ENCODE results near the gene PPM1H. TPM values are rescaled to one million over a fixed set of nuclear protein-coding genes. Genes with fewer than 3 reads are reported as not detected.

The PPM1H gene
- total and polyA plus RNA-seq, 2 of the 8 experiments (the other 6 are each of a cell fraction or from before 2014, with no cell fraction given): 16.4 to 36.1 TPM

GRCh38 chr12:62676521-62677307 is 258.2 kb downstream of the PPM1H start:
- WGBS, 2 experiments (ENCODE audit: extremely low coverage in 1 of 2, insufficient coverage in 1 of 2, insufficient read length in 1 of 2, insufficient replicate concordance in 2 of 2, low coverage in 1 of 2, low lambda C conversion rate in 2 of 2, missing lambda C conversion rate in 1 of 2): 97% methylated on average over 11 of the region's 11 CpGs; no CpG with 5 or more reads in 1 of the 2 experiments
- TF ChIP-seq RFX5 (IDR thresholded peaks at IDR 0.05; ENCODE audit: borderline replicate concordance, low read depth, low read length): no peak
- no peak for TF ChIP-seq POU5F1 (IDR thresholded peaks at IDR 0.05; ENCODE audit: low read depth, low read length)
- no peak for TF ChIP-seq POLR2A (IDR thresholded peaks at IDR 0.05; ENCODE audit: control extremely low read depth in 1 of 2, low read depth in 2 of 2, low read length in 2 of 2)
- TF ChIP-seq SIX5 (IDR thresholded peaks at IDR 0.05; ENCODE audit: low read depth, low read length): no peak
- TF ChIP-seq BACH1 (IDR thresholded peaks at IDR 0.05; ENCODE audit: low read length): no peak
- no peak for TF ChIP-seq TAF7 (optimal IDR thresholded peaks at IDR 0.05; ENCODE audit: borderline replicate concordance, low read depth, low read length)
- no peak for TF ChIP-seq ASH2L (IDR thresholded peaks at IDR 0.05; ENCODE audit: low read length)
- TF ChIP-seq EGR1 (IDR thresholded peaks at IDR 0.05; ENCODE audit: borderline replicate concordance, low read depth, low read length): no peak
- no peak for TF ChIP-seq KDM4A (IDR thresholded peaks at IDR 0.05; ENCODE audit: low read depth, low read length, severe bottlenecking)
- no peak for TF ChIP-seq RNF2 (IDR thresholded peaks at IDR 0.05; ENCODE audit: borderline replicate concordance, low read depth, low read length, missing control alignments, poor library complexity, severe bottlenecking)
- TF ChIP-seq TAF1 (IDR thresholded peaks at IDR 0.05; ENCODE audit: low read depth, low read length): no peak
- TF ChIP-seq KDM1A (IDR thresholded peaks at IDR 0.05; ENCODE audit: borderline replicate concordance, low read length): no peak
- no peak for TF ChIP-seq POLR2AphosphoS5 (IDR thresholded peaks at IDR 0.05; ENCODE audit: low read depth, low read length)

More at GRCh38 chr12:62676521-62677307, 258.2 kb downstream of the PPM1H start:
- Histone ChIP-seq H3K79me2 (ENCODE audit: control insufficient read depth in 1 of 2, insufficient read depth in 2 of 2, low read length in 2 of 2) (no peaks in the 10 kb centered on the region), H3K23ac (ENCODE audit: insufficient read length) (no peak overlapping the region), H3K14ac (ENCODE audit: insufficient read length) (no peak overlapping the region), H3K9ac (replicated peaks in 1 of 4; ENCODE audit: extremely low read depth in 1 of 4, low read depth in 3 of 4, low read length in 3 of 4) (no peak overlapping the region), H3K79me1 (ENCODE audit: low read depth, low read length) (no peaks in the 10 kb centered on the region), H2AK5ac (ENCODE audit: low read depth, low read length) (no peak overlapping the region), H3K4me2 (ENCODE audit: insufficient read depth in 1 of 2, low read depth in 2 of 2, low read length in 2 of 2) (no peak overlapping the region), H4K5ac (ENCODE audit: insufficient read length, low read depth, low read length) (no peak overlapping the region), H3K36me3 (ENCODE audit: control insufficient read depth in 2 of 4, insufficient read depth in 4 of 4, low read length in 3 of 4) (no peaks in the 10 kb centered on the region), H3K4me1 (replicated peaks in 1 of 4; ENCODE audit: control insufficient read depth in 3 of 4, insufficient read depth in 4 of 4, low read length in 3 of 4) (peaks cover 0 to 8% (median 4%) of the 10 kb centered on the region in 4 experiments; a peak in 3 of 7 replicates), H2BK120ac (replicated peaks; ENCODE audit: low read depth, low read length) (no peak overlapping the region), H2BK15ac (ENCODE audit: low read length) (no peak overlapping the region), H2BK5ac (ENCODE audit: low read depth, low read length) (no peak overlapping the region), H2AFZ (ENCODE audit: low read length) (no peak overlapping the region), H3K4me3 (ENCODE audit: extremely low read depth in 1 of 4, insufficient read depth in 2 of 4, low read depth in 3 of 4, low read length in 4 of 4) (no peak overlapping the region), H3K27ac (ENCODE audit: low read depth, low read length) (no peak overlapping the region), H3K27me3 (replicated peaks in 1 of 4; ENCODE audit: control insufficient read depth in 3 of 4, extremely low read depth in 1 of 4, insufficient read depth in 3 of 4, low read length in 3 of 4) (no peaks in the 10 kb centered on the region), H3K4ac (replicated peaks; ENCODE audit: insufficient read length, low read depth, low read length) (no peak overlapping the region), H4K20me1 (replicated peaks in 1 of 2; ENCODE audit: control insufficient read depth in 1 of 2, insufficient read depth in 2 of 2, low read length in 2 of 2) (no peaks in the 10 kb centered on the region), H4K91ac (replicated peaks; ENCODE audit: insufficient read length, low read length) (no peak overlapping the region), H2BK20ac (ENCODE audit: low read length) (no peak overlapping the region), H3K56ac (replicated peaks; ENCODE audit: insufficient read length, low read depth, low read length) (no peak overlapping the region), H3K23me2 (ENCODE audit: low read depth, low read length) (no peaks in the 10 kb centered on the region), H3K9me3 (ENCODE audit: insufficient read depth in 2 of 2, low read depth in 1 of 2, low read length in 1 of 2) (peaks cover 5 to 10% of the 10 kb centered on the region in 2 experiments; a peak in 3 of 4 replicates), H2BK12ac (ENCODE audit: low read depth, low read length) (no peak overlapping the region), H3K18ac (ENCODE audit: extremely low read depth, low read length) (no peak overlapping the region), H4K8ac (ENCODE audit: extremely low read depth, insufficient read depth, low read length) (no peak overlapping the region; the same call in 1 of the 2 replicates)
- FAIRE-seq (no peak), DNase-seq (ENCODE audit: low read depth in 1 of 2, low spot score in 2 of 2) (no peak)
- CTCF ChIA-PET (ENCODE audit: partially characterized antibody): interaction anchor here (0.7 to 2.0 kb wide), 3 partner anchors 34 to 118 kb away, joined by 3 to 6 read pairs (median 5); no protein-coding TSS in a partner anchor
- POLR2A ChIA-PET (ENCODE audit: partially characterized antibody): interaction anchor here (0.7 to 1.3 kb wide), 2 partner anchors 21 to 42 kb away, joined by 3 to 4 read pairs; no protein-coding TSS in a partner anchor
